Mesothelial cell of epicardium (in vitro differentiated cells): ENCODE measurements around the gene PDE2A. TPM values are rescaled to one million over a fixed set of nuclear protein-coding genes. Genes with fewer than 3 reads are reported as not detected.
"Not testable (repeated sequence)": the region's sequence is repeated elsewhere in the genome, so short reads cannot be mapped to it uniquely, and the experiment has no call there.

Experiments
- DNase-seq, 2 experiments: peaks; one replicate each; pipeline ENCODE4 v3.0.0; 2021; ENCODE audit warnings: low spot score in 2 of 2; ENCODE audit not compliant: unreplicated experiment in 2 of 2
- H3K27ac Mint-ChIP-seq: 2 replicates; pipeline ENCODE4 v1.8.0; 2021; ENCODE audit warnings: mixed read lengths
- H3K27me3 Mint-ChIP-seq: 2 replicates; pipeline ENCODE4 v1.8.0; 2021; ENCODE audit warnings: low read depth, mixed read lengths
- H3K36me3 Mint-ChIP-seq: 2 replicates; pipeline ENCODE4 v1.8.0; 2021; ENCODE audit warnings: mixed read lengths
- H3K4me1 Mint-ChIP-seq: 2 replicates; pipeline ENCODE4 v1.8.0; 2021; ENCODE audit warnings: mixed read lengths
- H3K4me3 Mint-ChIP-seq: 2 replicates; pipeline ENCODE4 v1.8.0; 2021; ENCODE audit warnings: mild to moderate bottlenecking, moderate library complexity, mixed read lengths
- H3K9me3 Mint-ChIP-seq: 2 replicates; pipeline ENCODE4 v1.8.0; 2021; ENCODE audit warnings: mixed read lengths
- CTCF ChIP-seq: fragments of 200-600 bp; sonication (generic); IDR thresholded peaks from one replicate; pipeline ENCODE4 v1.5.0; 2021; ENCODE audit warnings: antibody characterized with exemption; ENCODE audit not compliant: unreplicated experiment
- total RNA-seq: library from RNA; stranded (reverse); gene quantifications from 3 replicates; pipeline ENCODE4 v1.2.1, GENCODE V29; 2021

Gene PDE2A
- total RNA-seq, 1 donor from 2014 or later, result 1.1 TPM

DNA sequence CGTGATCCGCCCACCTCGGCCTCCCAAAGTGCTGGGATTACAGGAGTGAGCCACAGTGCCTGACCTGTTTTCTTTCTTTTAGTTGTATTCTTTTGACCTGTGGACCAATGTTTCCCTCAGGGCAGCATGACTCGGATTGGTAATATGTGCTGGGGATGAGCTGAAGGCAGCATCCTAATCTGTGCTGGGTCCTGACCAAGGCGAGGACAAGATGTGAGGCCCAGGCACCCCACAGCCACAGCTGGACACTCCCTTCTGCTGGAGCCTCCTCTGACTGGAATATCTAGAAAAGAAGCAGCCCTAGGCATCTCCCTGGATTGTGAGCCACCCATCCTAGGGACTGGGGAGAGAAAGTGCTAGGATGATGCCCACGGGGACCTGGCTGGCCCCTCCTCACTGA lies 105.4 kb downstream of the PDE2A start:
- TF ChIP-seq CTCF, result no peak
- Mint-ChIP-seq H3K27ac (no peak overlapping the region), H3K9me3 (no peaks in the 10 kb centered on the region), H3K4me3 (no peak overlapping the region), H3K36me3 (no peaks in the 10 kb centered on the region), H3K4me1 (peaks cover 36% of the 10 kb centered on the region), H3K27me3 (no peaks in the 10 kb centered on the region)
- no peak for DNase-seq

GRCh38 chr11:72562431-72562830 lies 111.8 kb downstream of the PDE2A start:
- Mint-ChIP-seq H3K27me3 (no peaks in the 10 kb centered on the region), H3K4me1 (no peaks in the 10 kb centered on the region), H3K36me3 (no peaks in the 10 kb centered on the region), H3K27ac (no peak overlapping the region), H3K4me3 (no peak overlapping the region), H3K9me3 (no peaks in the 10 kb centered on the region)
- no peak for DNase-seq
- no peak for TF ChIP-seq CTCF

DNA sequence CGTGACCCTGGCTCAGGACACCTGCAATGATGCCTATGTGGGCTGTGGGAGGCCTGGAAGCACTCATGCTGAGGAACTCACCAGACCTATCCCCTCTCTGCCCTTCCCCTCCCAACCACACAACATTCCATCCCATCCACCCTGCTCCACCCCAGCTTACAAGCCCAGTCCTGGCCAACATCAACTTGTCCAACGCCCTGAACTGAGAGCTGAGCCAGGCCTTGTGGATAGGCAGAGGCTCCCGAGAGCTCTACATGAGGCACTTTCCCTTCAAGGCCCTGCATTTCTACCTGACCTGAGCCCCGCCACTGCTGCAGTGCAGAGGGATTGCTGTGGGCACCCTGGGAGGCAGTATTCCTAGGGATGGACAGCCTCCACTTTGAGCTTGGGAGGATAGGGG lies 112.4 kb downstream of the PDE2A start:
- Mint-ChIP-seq H3K9me3 (no peaks in the 10 kb centered on the region), H3K27me3 (no peaks in the 10 kb centered on the region), H3K4me3 (no peak overlapping the region), H3K27ac (no peak overlapping the region), H3K36me3 (no peaks in the 10 kb centered on the region), H3K4me1 (no peaks in the 10 kb centered on the region)
- no peak for DNase-seq
- TF ChIP-seq CTCF, result no peak

GRCh38 chr11:72560864-72561263 lies 113.4 kb downstream of the PDE2A start:
- not testable (repeated sequence) for H3K36me3 Mint-ChIP-seq, H3K4me1 Mint-ChIP-seq, DNase-seq, H3K27me3 Mint-ChIP-seq, H3K9me3 Mint-ChIP-seq, H3K27ac Mint-ChIP-seq, H3K4me3 Mint-ChIP-seq

GRCh38 chr11:72556433-72556832 lies 117.8 kb downstream of the PDE2A start:
- TF ChIP-seq CTCF, result no peak
- H3K27ac Mint-ChIP-seq, result no peak overlapping the region
- H3K27me3 Mint-ChIP-seq, result no peaks in the 10 kb centered on the region
- no peaks in the 10 kb centered on the region for H3K9me3 Mint-ChIP-seq
- no peak overlapping the region for H3K4me3 Mint-ChIP-seq
- no peaks in the 10 kb centered on the region for H3K36me3 Mint-ChIP-seq
- DNase-seq, result no peak
- H3K4me1 Mint-ChIP-seq, result no peaks in the 10 kb centered on the region

- H3K9me3 Mint-ChIP-seq, H3K27ac Mint-ChIP-seq, H3K4me1 Mint-ChIP-seq, H3K27me3 Mint-ChIP-seq, H3K36me3 Mint-ChIP-seq, DNase-seq, H3K4me3 Mint-ChIP-seq: not testable (repeated sequence)
These were observed 119.2 kb downstream of the PDE2A start for GRCh38 chr11:72555014-72555522.

DNA sequence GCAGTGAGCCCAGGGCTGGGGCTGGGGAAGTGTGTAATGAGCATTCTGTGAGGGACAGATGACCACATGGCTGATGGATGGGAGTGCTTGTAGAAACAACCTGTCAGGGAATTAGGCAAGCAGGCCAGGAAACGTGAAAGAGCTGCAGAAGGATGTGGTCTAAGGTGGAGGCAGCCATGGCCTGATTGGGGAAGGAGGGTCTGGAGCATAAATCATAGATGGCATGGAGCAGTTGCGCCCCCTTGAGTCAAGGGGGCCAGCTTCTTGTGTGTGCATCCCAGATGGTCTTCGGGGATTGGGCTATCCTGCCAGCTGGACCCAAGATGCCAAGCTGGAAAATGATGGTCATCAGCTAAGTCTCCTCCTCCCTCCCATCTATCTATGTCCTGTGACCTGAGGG lies 120.5 kb downstream of the PDE2A start:
- no peak for TF ChIP-seq CTCF
- DNase-seq, result no peak
- Mint-ChIP-seq H3K36me3 (no peaks in the 10 kb centered on the region), H3K27me3 (no peaks in the 10 kb centered on the region), H3K27ac (no peak overlapping the region), H3K4me1 (no peaks in the 10 kb centered on the region), H3K4me3 (no peak overlapping the region), H3K9me3 (no peaks in the 10 kb centered on the region)
